Coronary artery (tissue), 2 donors: ENCODE results near the gene CDH9.

ENCODE experiments used
- DNase-seq: peaks from one replicate; pipeline ENCODE4 v3.0.0-alpha.2; 2017; ENCODE audit warnings: low spot score
- H3K27ac ChIP-seq, 2 donors: fragments of 200-600 bp; sonication (generic); one replicate each; pipeline ENCODE4 v1.5.1; 2016 to 2019
- H3K4me3 ChIP-seq: fragments of 200-600 bp; sonication (generic); 2 replicates; pipeline ENCODE4 v1.5.1; 2016; ENCODE audit warnings: mild to moderate bottlenecking, moderate library complexity
- CTCF ChIP-seq: fragments of 200-600 bp; sonication (generic); IDR thresholded peaks from one replicate; pipeline ENCODE4 v1.5.1; 2019; ENCODE audit warnings: antibody characterized with exemption

The CDH9 gene

GRCh38 chr5:27010646-27011045, 27.7 kb downstream of the CDH9 start:
- no peak for DNase-seq
- no peak overlapping the region for H3K27ac ChIP-seq
- no peak overlapping the region for H3K4me3 ChIP-seq
- no peak for TF ChIP-seq CTCF

GRCh38 chr5:27009540-27009915, 28.9 kb downstream of the CDH9 start:
- H3K4me3 ChIP-seq, result no peak overlapping the region
- TF ChIP-seq CTCF, result no peak
- DNase-seq, result no peak
- H3K27ac ChIP-seq, result no peak overlapping the region

- TF ChIP-seq CTCF, result no peak
- Histone ChIP-seq H3K4me3 (no peak overlapping the region), H3K27ac (no peak overlapping the region)
- no peak for DNase-seq
Observed at GRCh38 chr5:27008604-27009539, 29.5 kb downstream of the CDH9 start.

- Histone ChIP-seq H3K27ac (no peak overlapping the region), H3K4me3 (no peak overlapping the region)
- no peak for DNase-seq
- TF ChIP-seq CTCF, result no peak
Observed at GRCh38 chr5:27007121-27007520, 31.3 kb downstream of the CDH9 start.

- DNase-seq, result no peak
- Histone ChIP-seq H3K27ac (no peak overlapping the region), H3K4me3 (no peak overlapping the region)
- no peak for TF ChIP-seq CTCF
Observed at GRCh38 chr5:26986985-26987384, 51.4 kb downstream of the CDH9 start.

- no peak overlapping the region for H3K27ac ChIP-seq
- no peak for TF ChIP-seq CTCF
- DNase-seq, result no peak
- no peak overlapping the region for H3K4me3 ChIP-seq
Observed at GRCh38 chr5:26981750-26982149, 56.6 kb downstream of the CDH9 start.

- DNase-seq, result no peak
- no peak for TF ChIP-seq CTCF
- no peak overlapping the region for H3K27ac ChIP-seq
- no peak overlapping the region for H3K4me3 ChIP-seq
Observed at GRCh38 chr5:26959290-26959689, 79.1 kb downstream of the CDH9 start.
